Measurements from ENCODE around the gene FHIT. TPM values are rescaled to one million over a fixed set of nuclear protein-coding genes. Genes with fewer than 3 reads are reported as not detected.

FHIT gene
- total and polyA plus RNA-seq, 11 donors = 4.2 to 26.8 (median 16.5) TPM

DNA sequence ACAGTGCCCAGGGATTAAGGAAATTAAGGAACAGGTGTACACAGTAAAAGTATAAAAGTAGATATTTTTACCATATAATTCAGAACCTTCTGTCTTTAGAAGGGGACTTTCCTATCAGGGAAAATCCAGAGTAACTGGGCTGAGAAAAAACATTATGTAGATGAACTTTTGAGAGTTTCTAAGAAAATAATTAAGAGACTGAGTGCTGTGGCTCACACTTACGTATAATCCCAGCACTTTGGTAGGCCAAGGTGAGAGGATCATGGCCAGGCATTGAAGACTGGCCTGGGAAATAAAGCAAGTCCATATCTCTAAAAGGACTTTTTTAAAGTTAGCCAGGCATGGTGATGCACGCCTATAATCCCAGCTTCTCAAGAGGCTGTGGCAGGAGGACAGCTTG is 1021.8 kb downstream of the FHIT start:
- no peak for ATAC-seq
- Histone ChIP-seq H3K36me3 (no peaks in the 10 kb centered on the region), H3K4me3 (no peak overlapping the region), H3K4me1 (peaks cover 0 to 10% (median 0%) of the 10 kb centered on the region in 12 donors), H3K27ac (no peak overlapping the region), H3K27me3 (no peaks in the 10 kb centered on the region), H3K9me3 (no peaks in the 10 kb centered on the region)
- no peak for DNase-seq
- whole genome bisulfite sequencing, 4 donors = 85 to 94% (median 93%) methylated on average over 2 of the region's 2 CpGs
- intact Hi-C loops (cut with DNase I) = no loop called here
- TF ChIP-seq POLR2A (IDR thresholded peaks at IDR 0.05) = no peak
- TF ChIP-seq, protein P1, sequence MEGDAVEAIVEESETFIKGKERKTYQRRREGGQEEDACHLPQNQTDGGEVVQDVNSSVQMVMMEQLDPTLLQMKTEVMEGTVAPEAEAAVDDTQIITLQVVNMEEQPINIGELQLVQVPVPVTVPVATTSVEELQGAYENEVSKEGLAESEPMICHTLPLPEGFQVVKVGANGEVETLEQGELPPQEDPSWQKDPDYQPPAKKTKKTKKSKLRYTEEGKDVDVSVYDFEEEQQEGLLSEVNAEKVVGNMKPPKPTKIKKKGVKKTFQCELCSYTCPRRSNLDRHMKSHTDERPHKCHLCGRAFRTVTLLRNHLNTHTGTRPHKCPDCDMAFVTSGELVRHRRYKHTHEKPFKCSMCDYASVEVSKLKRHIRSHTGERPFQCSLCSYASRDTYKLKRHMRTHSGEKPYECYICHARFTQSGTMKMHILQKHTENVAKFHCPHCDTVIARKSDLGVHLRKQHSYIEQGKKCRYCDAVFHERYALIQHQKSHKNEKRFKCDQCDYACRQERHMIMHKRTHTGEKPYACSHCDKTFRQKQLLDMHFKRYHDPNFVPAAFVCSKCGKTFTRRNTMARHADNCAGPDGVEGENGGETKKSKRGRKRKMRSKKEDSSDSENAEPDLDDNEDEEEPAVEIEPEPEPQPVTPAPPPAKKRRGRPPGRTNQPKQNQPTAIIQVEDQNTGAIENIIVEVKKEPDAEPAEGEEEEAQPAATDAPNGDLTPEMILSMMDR (IDR thresholded peaks at IDR 0.05) = no peak

DNA sequence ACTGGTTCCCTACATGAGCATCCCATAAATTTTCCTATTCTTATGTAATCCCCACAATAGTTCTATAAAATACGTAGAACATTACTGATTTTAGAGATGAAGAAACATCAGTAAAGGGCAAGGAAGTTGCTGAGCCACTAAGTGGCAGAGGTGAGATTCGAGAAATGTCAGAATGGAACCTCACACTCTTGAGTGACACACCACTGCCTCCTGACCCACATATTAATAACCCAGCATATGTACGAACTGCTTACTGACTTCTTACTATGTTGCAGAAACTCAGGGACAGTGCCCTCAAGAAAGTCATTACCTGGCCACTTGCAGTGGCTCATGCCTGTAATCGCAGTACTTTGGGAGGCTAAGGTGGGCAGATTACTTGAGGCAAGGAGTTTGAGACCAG is 1022.4 kb downstream of the FHIT start:
- no peaks in the 10 kb centered on the region for H3K9me3 ChIP-seq
- H3K36me3 ChIP-seq = no peaks in the 10 kb centered on the region
- no peak overlapping the region for H3K4me3 ChIP-seq
- intact Hi-C loops (cut with DNase I) = no loop called here
- DNase-seq = no peak
- no peaks in the 10 kb centered on the region for H3K27me3 ChIP-seq
- WGBS, 4 donors = 81 to 91% (median 83%) methylated on average over 4 of the region's 4 CpGs
- ATAC-seq = no peak
- H3K27ac ChIP-seq = no peak overlapping the region
- TF ChIP-seq, protein P1 (IDR thresholded peaks at IDR 0.05) = no peak
- no peak for TF ChIP-seq POLR2A (IDR thresholded peaks at IDR 0.05)
- H3K4me1 ChIP-seq = peaks cover 0 to 10% (median 0%) of the 10 kb centered on the region in 12 donors

DNA sequence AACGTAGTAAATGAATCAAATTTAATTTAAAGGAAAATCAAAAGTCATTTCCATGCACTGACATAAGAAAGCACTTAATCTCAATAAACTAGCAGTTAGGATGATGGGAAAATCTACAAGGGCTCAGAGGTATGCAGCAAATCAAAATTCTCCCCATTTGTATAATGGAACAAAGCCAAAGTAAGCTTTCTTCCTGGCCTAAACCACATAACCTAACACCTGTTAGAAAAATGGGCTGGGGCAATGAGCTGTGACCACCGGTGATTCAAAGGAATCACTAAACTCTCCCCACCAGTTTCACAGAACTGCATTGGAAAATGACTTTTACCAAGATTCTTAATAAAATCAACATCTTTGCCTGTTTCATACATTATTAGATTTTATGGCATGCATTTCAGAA is 1024.3 kb downstream of the FHIT start:
- Histone ChIP-seq H3K27me3 (no peaks in the 10 kb centered on the region), H3K4me3 (no peak overlapping the region), H3K4me1 (peaks cover 0 to 10% (median 0%) of the 10 kb centered on the region in 12 donors), H3K27ac (no peak overlapping the region), H3K36me3 (no peaks in the 10 kb centered on the region), H3K9me3 (no peaks in the 10 kb centered on the region)
- intact Hi-C loops (cut with DNase I) = no loop called here
- no peak for DNase-seq
- 58 to 75% (median 67%) methylated on average over 2 of the region's 2 CpGs for WGBS, 4 donors
- ATAC-seq = no peak
- TF ChIP-seq, protein P1 (IDR thresholded peaks at IDR 0.05) = no peak
- TF ChIP-seq POLR2A (IDR thresholded peaks at IDR 0.05) = no peak

DNA sequence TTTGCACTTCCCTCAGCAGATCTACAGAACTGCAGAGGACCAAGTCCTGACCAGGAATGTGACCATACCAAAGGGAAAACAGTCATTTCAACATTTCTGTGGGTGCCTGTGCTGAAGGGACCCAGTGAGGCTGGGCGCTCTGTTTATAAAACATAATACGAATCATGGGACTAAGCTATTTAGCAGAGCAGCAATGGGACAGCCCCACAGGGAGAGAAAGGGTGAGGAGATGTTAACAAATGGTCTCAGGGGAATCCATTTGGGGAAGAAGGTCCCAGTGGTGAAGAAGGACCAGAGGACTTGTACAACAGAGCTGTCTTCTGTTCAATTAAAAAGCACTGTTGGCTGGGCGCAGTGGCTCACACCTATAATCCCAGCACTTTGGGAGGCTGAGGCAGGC is 1025.4 kb downstream of the FHIT start:
- 84 to 89% (median 86%) methylated on average over 3 of the region's 3 CpGs for WGBS, 4 donors
- Histone ChIP-seq H3K27ac (no peak overlapping the region), H3K4me3 (no peak overlapping the region), H3K36me3 (no peaks in the 10 kb centered on the region), H3K9me3 (no peaks in the 10 kb centered on the region), H3K27me3 (no peaks in the 10 kb centered on the region), H3K4me1 (peaks cover 0 to 10% (median 0%) of the 10 kb centered on the region in 12 donors)
- no peak for TF ChIP-seq POLR2A (IDR thresholded peaks at IDR 0.05)
- TF ChIP-seq, protein P1 (IDR thresholded peaks at IDR 0.05) = no peak
- intact Hi-C loops (cut with DNase I) = no loop called here
- DNase-seq (peak in 1 of 5 donors; percentile 18), ATAC-seq (no peak)
